GM23338 (cell line): ENCODE data around the gene VANGL1. TPM values are rescaled to one million over a fixed set of nuclear protein-coding genes. Genes with fewer than 3 reads are reported as not detected.

Experiments used
- ATAC-seq: fragments of 200-7000 bp; cut with Tn5 transposase; 3 replicates; pipeline ENCODE4 v1.9.1; 2020
- DNase-seq: peaks from one replicate; pipeline ENCODE4 v3.0.0-alpha.2; 2015; ENCODE audit warnings: low spot score
- H2AFZ ChIP-seq: fragments of 200-600 bp; sonication (generic); 2 replicates; pipeline ENCODE4 v1.8.0; 2016; ENCODE audit warnings: antibody characterized with exemption, mild to moderate bottlenecking, moderate library complexity
- H3F3A ChIP-seq: fragments of 200-600 bp; sonication (generic); replicated peaks from 2 replicates; pipeline ENCODE4 v1.8.0; 2017; ENCODE audit warnings: antibody characterized with exemption, mixed run types, low read depth
- H3K27ac ChIP-seq: fragments of 200-600 bp; sonication (generic); 2 replicates; pipeline ENCODE4 v1.6.1; 2016; ENCODE audit warnings: low read depth
- H3K27me3 ChIP-seq: fragments of 200-600 bp; sonication (generic); 2 replicates; pipeline ENCODE4 v1.8.0; 2016; ENCODE audit warnings: mild to moderate bottlenecking, mixed run types, moderate library complexity; ENCODE audit not compliant: insufficient read depth
- H3K36me3 ChIP-seq: fragments of 200-600 bp; sonication (generic); 2 replicates; pipeline ENCODE4 v1.8.0; 2016; ENCODE audit warnings: mild to moderate bottlenecking; ENCODE audit not compliant: insufficient read depth
- H3K4me1 ChIP-seq: fragments of 200-600 bp; sonication (generic); 2 replicates; pipeline ENCODE4 v1.8.0; 2016; ENCODE audit warnings: mild to moderate bottlenecking, moderate library complexity; ENCODE audit not compliant: insufficient read depth
- H3K4me2 ChIP-seq: fragments of 200-600 bp; sonication (generic); 2 replicates; pipeline ENCODE4 v1.7.1; 2017; ENCODE audit warnings: mixed run types
- H3K4me3 ChIP-seq: fragments of 200-600 bp; sonication (generic); 2 replicates; pipeline ENCODE4 v1.6.1; 2016; ENCODE audit warnings: mixed run types
- H3K79me2 ChIP-seq: fragments of 200-600 bp; sonication (generic); replicated peaks from 2 replicates; pipeline ENCODE4 v1.8.0; 2017; ENCODE audit warnings: mild to moderate bottlenecking; ENCODE audit not compliant: insufficient read depth
- H3K9me2 ChIP-seq: fragments of 200-600 bp; sonication (generic); 2 replicates; pipeline ENCODE4 v1.8.0; 2017; ENCODE audit not compliant: insufficient read depth
- H4K20me1 ChIP-seq: fragments of 200-600 bp; sonication (generic); replicated peaks from 2 replicates; pipeline ENCODE4 v1.8.0; 2017; ENCODE audit warnings: mild to moderate bottlenecking; ENCODE audit not compliant: insufficient read depth
- H3K27ac Mint-ChIP-seq: 2 replicates; pipeline ENCODE4 v1.8.0; 2020; ENCODE audit warnings: inconsistent platforms, mild to moderate bottlenecking, moderate library complexity, mixed read lengths
- H3K27me3 Mint-ChIP-seq: 3 replicates; pipeline ENCODE4 v1.8.0; 2022; ENCODE audit warnings: low read depth, mild to moderate bottlenecking, moderate library complexity, mixed read lengths, inconsistent platforms; ENCODE audit not compliant: insufficient read depth, poor library complexity
- H3K36me3 Mint-ChIP-seq: 3 replicates; pipeline ENCODE4 v1.8.0; 2021; ENCODE audit warnings: low read depth, mild to moderate bottlenecking, inconsistent platforms, moderate library complexity, mixed read lengths
- H3K4me1 Mint-ChIP-seq: 3 replicates; pipeline ENCODE4 v1.8.0; 2020; ENCODE audit warnings: mild to moderate bottlenecking, inconsistent platforms, mixed read lengths
- H3K4me3 Mint-ChIP-seq: 3 replicates; pipeline ENCODE4 v1.8.0; 2021; ENCODE audit warnings: moderate library complexity, mild to moderate bottlenecking, inconsistent platforms, mixed read lengths
- H3K9me3 Mint-ChIP-seq: 3 replicates; pipeline ENCODE4 v1.8.0; 2020; ENCODE audit warnings: moderate library complexity, mild to moderate bottlenecking, inconsistent platforms, mixed read lengths
- CREB1 ChIP-seq: fragments of 250-450 bp; sonication (Bioruptor Pico); IDR thresholded peaks from 2 replicates; pipeline ENCODE4 v1.5.0; 2020; ENCODE audit warnings: low read depth, mild to moderate bottlenecking, moderate library complexity
- EZH2phosphoT487 ChIP-seq: fragments of 200-600 bp; sonication (generic); IDR thresholded peaks from one replicate; pipeline ENCODE4 v1.8.1; 2018; ENCODE audit warnings: antibody characterized with exemption; ENCODE audit not compliant: unreplicated experiment
- JUNB ChIP-seq: IDR thresholded peaks from one replicate; pipeline ENCODE4 v1.6.1; 2016; ENCODE audit warnings: antibody characterized with exemption; ENCODE audit not compliant: unreplicated experiment
- NANOG ChIP-seq: IDR thresholded peaks from 2 replicates; pipeline ENCODE4 v1.6.1; 2016; ENCODE audit warnings: antibody characterized with exemption, borderline replicate concordance
- STAT1 ChIP-seq: IDR thresholded peaks from one replicate; pipeline ENCODE4 v1.6.1; 2016; ENCODE audit warnings: antibody characterized with exemption; ENCODE audit not compliant: unreplicated experiment
- ZNF114 ChIP-seq: fragments of 250-450 bp; sonication (Bioruptor Pico); IDR thresholded peaks from 2 replicates; pipeline ENCODE4 v1.5.0; 2020; ENCODE audit warnings: mild to moderate bottlenecking, moderate library complexity
- ZNF331 ChIP-seq: fragments of 250-450 bp; sonication (Bioruptor Pico); IDR thresholded peaks from 2 replicates; pipeline ENCODE4 v1.5.0; 2020; ENCODE audit warnings: low read depth, mild to moderate bottlenecking, moderate library complexity
- polyA plus RNA-seq: library from polyadenylated mRNA; unstranded; fragments of >200 nt; fragmentation: Nextera tagmentation; extraction: Ambion mirVana; gene quantifications from 2 replicates; pipeline ENCODE4 v1.2.1, GENCODE V29; 2016
- total RNA-seq: library from RNA; depleted of rRNA; stranded (reverse); fragments of >200 nt; shearing (Covaris generic); gene quantifications from 2 replicates; pipeline ENCODE4 v1.2.3, GENCODE V29; 2014
- TF ChIP-seq, protein P1 (sequence below), 2 experiments: fragments of 200-600 bp in 1 of 2; sonication (generic) in 1 of 2; conservative IDR thresholded peaks; 2 replicates each; pipeline versions ENCODE4 v1.5.1 to v1.6.1; 2016 to 2017; ENCODE audit warnings: antibody characterized with exemption in 2 of 2, low read depth in 2 of 2, mild to moderate bottlenecking in 2 of 2, moderate library complexity in 1 of 2
- TF ChIP-seq, protein P2 (sequence below): IDR thresholded peaks from one replicate; pipeline ENCODE4 v1.6.1; 2018; ENCODE audit warnings: antibody characterized with exemption; ENCODE audit not compliant: unreplicated experiment
- TF ChIP-seq, protein P3 (sequence below): IDR thresholded peaks from 2 replicates; pipeline ENCODE4 v1.6.1; 2016; ENCODE audit warnings: antibody characterized with exemption

VANGL1 gene
- total and polyA plus RNA-seq, 2 experiments from 2014 or later, result 4.4 to 14.4 TPM

DNA sequence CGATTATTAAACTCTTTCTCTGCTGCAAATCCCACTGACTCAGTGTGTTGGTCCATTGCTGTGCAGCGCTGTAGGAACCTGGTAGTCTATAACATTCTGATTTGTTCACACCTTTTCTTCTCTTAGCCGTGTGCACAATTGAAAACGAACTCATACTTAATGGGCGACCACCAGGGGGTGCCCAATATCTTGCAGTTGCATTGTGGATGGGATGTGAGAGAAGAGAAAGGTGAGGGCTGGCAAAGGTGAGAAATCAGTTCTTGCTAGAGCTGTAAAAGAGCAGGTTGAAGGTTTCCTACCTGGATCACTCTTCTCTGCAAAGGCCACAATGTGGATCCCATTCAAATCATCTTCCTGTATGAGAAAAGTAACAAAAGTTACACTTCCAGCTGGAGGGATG, 75.8 kb downstream of the VANGL1 start:
- no peaks in the 10 kb centered on the region for H3K36me3 Mint-ChIP-seq
- Histone ChIP-seq H3K9me2 (no peaks in the 10 kb centered on the region), H3F3A (no peaks in the 10 kb centered on the region), H3K27ac (no peak overlapping the region), H3K27me3 (no peaks in the 10 kb centered on the region), H3K4me2 (no peak overlapping the region), H3K4me3 (no peak overlapping the region), H3K79me2 (no peaks in the 10 kb centered on the region), H3K4me1 (peaks cover 8% of the 10 kb centered on the region; the same call in 1 of the 2 replicates), H3K36me3 (no peaks in the 10 kb centered on the region), H4K20me1 (no peaks in the 10 kb centered on the region), H2AFZ (no peak overlapping the region)
- H3K4me1 Mint-ChIP-seq, result peaks cover 19% of the 10 kb centered on the region
- H3K27ac Mint-ChIP-seq, result no peak overlapping the region
- TF ChIP-seq, protein P1, sequence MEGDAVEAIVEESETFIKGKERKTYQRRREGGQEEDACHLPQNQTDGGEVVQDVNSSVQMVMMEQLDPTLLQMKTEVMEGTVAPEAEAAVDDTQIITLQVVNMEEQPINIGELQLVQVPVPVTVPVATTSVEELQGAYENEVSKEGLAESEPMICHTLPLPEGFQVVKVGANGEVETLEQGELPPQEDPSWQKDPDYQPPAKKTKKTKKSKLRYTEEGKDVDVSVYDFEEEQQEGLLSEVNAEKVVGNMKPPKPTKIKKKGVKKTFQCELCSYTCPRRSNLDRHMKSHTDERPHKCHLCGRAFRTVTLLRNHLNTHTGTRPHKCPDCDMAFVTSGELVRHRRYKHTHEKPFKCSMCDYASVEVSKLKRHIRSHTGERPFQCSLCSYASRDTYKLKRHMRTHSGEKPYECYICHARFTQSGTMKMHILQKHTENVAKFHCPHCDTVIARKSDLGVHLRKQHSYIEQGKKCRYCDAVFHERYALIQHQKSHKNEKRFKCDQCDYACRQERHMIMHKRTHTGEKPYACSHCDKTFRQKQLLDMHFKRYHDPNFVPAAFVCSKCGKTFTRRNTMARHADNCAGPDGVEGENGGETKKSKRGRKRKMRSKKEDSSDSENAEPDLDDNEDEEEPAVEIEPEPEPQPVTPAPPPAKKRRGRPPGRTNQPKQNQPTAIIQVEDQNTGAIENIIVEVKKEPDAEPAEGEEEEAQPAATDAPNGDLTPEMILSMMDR (conservative IDR thresholded peaks at IDR 0.05; ENCODE audit: low read depth in 2 of 2), result peak; percentile 82 to 88
- no peak for TF ChIP-seq STAT1
- DNase-seq, result peak; percentile 79
- ATAC-seq, result peak; percentile 71
- H3K27me3 Mint-ChIP-seq, result peaks cover 12% of the 10 kb centered on the region
- no peak overlapping the region for H3K4me3 Mint-ChIP-seq
- H3K9me3 Mint-ChIP-seq, result no peaks in the 10 kb centered on the region

DNA sequence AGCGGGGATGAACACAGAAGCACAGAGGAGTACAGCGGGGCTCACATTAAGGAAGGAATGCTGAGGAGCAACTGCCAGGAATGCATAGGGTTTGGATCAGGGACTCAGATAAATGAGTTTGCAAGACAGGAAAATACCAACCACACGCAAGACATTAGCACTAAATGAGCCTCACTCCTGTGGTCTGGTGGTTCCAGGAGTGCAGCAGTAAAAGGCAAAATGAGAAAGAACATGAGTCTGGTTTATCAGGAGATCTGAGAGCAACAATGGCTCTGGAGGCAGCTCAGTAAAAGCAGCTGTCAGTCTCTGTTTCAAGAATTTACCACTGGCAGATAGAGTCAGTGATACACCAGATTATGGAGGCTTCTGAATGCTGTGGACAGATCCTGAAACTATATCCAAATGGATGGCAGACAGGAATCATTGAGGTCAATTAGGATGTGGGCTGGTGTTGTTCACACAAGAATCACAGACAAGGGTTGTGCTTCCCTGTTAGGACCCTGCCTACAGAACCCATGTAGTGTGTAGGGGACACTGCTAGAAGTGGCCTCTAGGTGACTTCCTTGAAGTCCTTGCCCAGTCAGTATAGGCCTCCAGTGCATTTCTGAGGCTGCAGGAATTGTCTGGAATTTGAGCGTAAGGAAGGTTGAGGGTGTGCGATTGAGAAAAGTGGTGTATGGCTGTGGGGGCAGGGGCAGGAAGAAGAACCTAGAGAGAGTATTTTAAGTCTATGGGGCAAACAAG, 76.4 kb downstream of the VANGL1 start:
- no peaks in the 10 kb centered on the region for H3F3A ChIP-seq
- no peak overlapping the region for H3K27ac ChIP-seq
- H3K27me3 ChIP-seq, result no peaks in the 10 kb centered on the region
- no peaks in the 10 kb centered on the region for H3K36me3 ChIP-seq
- DNase-seq (no peak), ATAC-seq (peak; percentile 52)
- no peaks in the 10 kb centered on the region for H3K79me2 ChIP-seq
- peaks cover 8% of the 10 kb centered on the region; the same call in 1 of the 2 replicates for H3K4me1 ChIP-seq
- no peak overlapping the region for H3K27ac Mint-ChIP-seq
- no peaks in the 10 kb centered on the region for H3K9me2 ChIP-seq
- H3K36me3 Mint-ChIP-seq, result no peaks in the 10 kb centered on the region
- peaks cover 12% of the 10 kb centered on the region for H3K27me3 Mint-ChIP-seq
- no peaks in the 10 kb centered on the region for H4K20me1 ChIP-seq
- no peak overlapping the region for H3K4me3 Mint-ChIP-seq
- H3K4me1 Mint-ChIP-seq, result peaks cover 19% of the 10 kb centered on the region
- H2AFZ ChIP-seq, result no peak overlapping the region
- H3K4me3 ChIP-seq, result no peak overlapping the region
- no peaks in the 10 kb centered on the region for H3K9me3 Mint-ChIP-seq
- no peak overlapping the region for H3K4me2 ChIP-seq
- TF ChIP-seq STAT1 (no peak), JUNB (no peak), CREB1 (CRISPR knock-in tag) (no peak), ZNF114 (CRISPR knock-in tag) (no peak), NANOG (no peak), ZNF331 (CRISPR knock-in tag) (no peak), EZH2phosphoT487 (no peak)
- TF ChIP-seq, protein P2, sequence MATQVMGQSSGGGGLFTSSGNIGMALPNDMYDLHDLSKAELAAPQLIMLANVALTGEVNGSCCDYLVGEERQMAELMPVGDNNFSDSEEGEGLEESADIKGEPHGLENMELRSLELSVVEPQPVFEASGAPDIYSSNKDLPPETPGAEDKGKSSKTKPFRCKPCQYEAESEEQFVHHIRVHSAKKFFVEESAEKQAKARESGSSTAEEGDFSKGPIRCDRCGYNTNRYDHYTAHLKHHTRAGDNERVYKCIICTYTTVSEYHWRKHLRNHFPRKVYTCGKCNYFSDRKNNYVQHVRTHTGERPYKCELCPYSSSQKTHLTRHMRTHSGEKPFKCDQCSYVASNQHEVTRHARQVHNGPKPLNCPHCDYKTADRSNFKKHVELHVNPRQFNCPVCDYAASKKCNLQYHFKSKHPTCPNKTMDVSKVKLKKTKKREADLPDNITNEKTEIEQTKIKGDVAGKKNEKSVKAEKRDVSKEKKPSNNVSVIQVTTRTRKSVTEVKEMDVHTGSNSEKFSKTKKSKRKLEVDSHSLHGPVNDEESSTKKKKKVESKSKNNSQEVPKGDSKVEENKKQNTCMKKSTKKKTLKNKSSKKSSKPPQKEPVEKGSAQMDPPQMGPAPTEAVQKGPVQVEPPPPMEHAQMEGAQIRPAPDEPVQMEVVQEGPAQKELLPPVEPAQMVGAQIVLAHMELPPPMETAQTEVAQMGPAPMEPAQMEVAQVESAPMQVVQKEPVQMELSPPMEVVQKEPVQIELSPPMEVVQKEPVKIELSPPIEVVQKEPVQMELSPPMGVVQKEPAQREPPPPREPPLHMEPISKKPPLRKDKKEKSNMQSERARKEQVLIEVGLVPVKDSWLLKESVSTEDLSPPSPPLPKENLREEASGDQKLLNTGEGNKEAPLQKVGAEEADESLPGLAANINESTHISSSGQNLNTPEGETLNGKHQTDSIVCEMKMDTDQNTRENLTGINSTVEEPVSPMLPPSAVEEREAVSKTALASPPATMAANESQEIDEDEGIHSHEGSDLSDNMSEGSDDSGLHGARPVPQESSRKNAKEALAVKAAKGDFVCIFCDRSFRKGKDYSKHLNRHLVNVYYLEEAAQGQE, result no peak
- TF ChIP-seq, protein P3, sequence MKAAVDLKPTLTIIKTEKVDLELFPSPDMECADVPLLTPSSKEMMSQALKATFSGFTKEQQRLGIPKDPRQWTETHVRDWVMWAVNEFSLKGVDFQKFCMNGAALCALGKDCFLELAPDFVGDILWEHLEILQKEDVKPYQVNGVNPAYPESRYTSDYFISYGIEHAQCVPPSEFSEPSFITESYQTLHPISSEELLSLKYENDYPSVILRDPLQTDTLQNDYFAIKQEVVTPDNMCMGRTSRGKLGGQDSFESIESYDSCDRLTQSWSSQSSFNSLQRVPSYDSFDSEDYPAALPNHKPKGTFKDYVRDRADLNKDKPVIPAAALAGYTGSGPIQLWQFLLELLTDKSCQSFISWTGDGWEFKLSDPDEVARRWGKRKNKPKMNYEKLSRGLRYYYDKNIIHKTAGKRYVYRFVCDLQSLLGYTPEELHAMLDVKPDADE, result no peak
